Neural progenitor cell (in vitro differentiated cells): ENCODE data around the gene SFTPD. TPM values are rescaled to one million over a fixed set of nuclear protein-coding genes. Genes with fewer than 3 reads are reported as not detected.
"Not testable (repeated sequence)": the region's sequence is repeated elsewhere in the genome, so short reads cannot be mapped to it uniquely, and the experiment has no call there.

Source experiments
- DNase-seq: peaks from one replicate; pipeline ENCODE4 v3.0.0-alpha.2; 2016; ENCODE audit warnings: low spot score
- H2AFZ ChIP-seq: fragments of 200-600 bp; sonication (generic); replicated peaks from 2 replicates; pipeline ENCODE4 v1.6.1; 2016; ENCODE audit warnings: antibody characterized with exemption
- H3F3A ChIP-seq: fragments of 200-600 bp; sonication (generic); 2 replicates; pipeline ENCODE4 v1.6.1; 2016; ENCODE audit warnings: antibody characterized with exemption, low read depth
- H3K27ac ChIP-seq: fragments of 200-600 bp; sonication (generic); 2 replicates; pipeline ENCODE4 v1.5.1; 2016; ENCODE audit warnings: mild to moderate bottlenecking
- H3K27me3 ChIP-seq: fragments of 200-600 bp; sonication (generic); 2 replicates; pipeline ENCODE4 v1.6.1; 2016; ENCODE audit warnings: mild to moderate bottlenecking, moderate library complexity
- H3K36me3 ChIP-seq: fragments of 200-600 bp; sonication (generic); 2 replicates; pipeline ENCODE4 v1.5.1; 2016
- H3K4me1 ChIP-seq: fragments of 200-600 bp; sonication (generic); 2 replicates; pipeline ENCODE4 v1.6.1; 2016; ENCODE audit warnings: mixed run types
- H3K4me2 ChIP-seq: fragments of 200-600 bp; sonication (generic); 2 replicates; pipeline ENCODE4 v1.6.1; 2016
- H3K4me3 ChIP-seq: fragments of 200-600 bp; sonication (generic); 2 replicates; pipeline ENCODE4 v1.5.1; 2016
- H3K79me2 ChIP-seq: fragments of 200-600 bp; sonication (generic); 2 replicates; pipeline ENCODE4 v1.6.1; 2016; ENCODE audit warnings: low read depth
- H3K9ac ChIP-seq: fragments of 200-600 bp; sonication (generic); 2 replicates; pipeline ENCODE4 v1.6.1; 2016
- H3K9me3 ChIP-seq: fragments of 200-600 bp; sonication (generic); 2 replicates; pipeline ENCODE4 v1.5.1; 2016; ENCODE audit warnings: low read depth
- H4K20me1 ChIP-seq: fragments of 200-600 bp; sonication (generic); 2 replicates; pipeline ENCODE4 v1.6.1; 2016; ENCODE audit warnings: low read depth
- H3K27ac Mint-ChIP-seq: 3 replicates; pipeline ENCODE4 v1.8.0; 2021; ENCODE audit warnings: mixed read lengths
- H3K27me3 Mint-ChIP-seq: 2 replicates; pipeline ENCODE4 v1.8.0; 2022; ENCODE audit warnings: low read depth, mild to moderate bottlenecking, inconsistent platforms, moderate library complexity, mixed read lengths; ENCODE audit not compliant: insufficient read depth
- H3K36me3 Mint-ChIP-seq: 3 replicates; pipeline ENCODE4 v1.8.0; 2021; ENCODE audit warnings: mixed read lengths
- H3K4me1 Mint-ChIP-seq: 3 replicates; pipeline ENCODE4 v1.8.0; 2021; ENCODE audit warnings: mixed read lengths
- H3K4me3 Mint-ChIP-seq: 3 replicates; pipeline ENCODE4 v1.8.0; 2021; ENCODE audit warnings: mild to moderate bottlenecking, moderate library complexity, mixed read lengths
- H3K9me3 Mint-ChIP-seq: 3 replicates; pipeline ENCODE4 v1.8.0; 2020; ENCODE audit warnings: mixed read lengths
- EZH2 ChIP-seq: fragments of 200-600 bp; sonication (generic); IDR thresholded peaks from 2 replicates; pipeline ENCODE4 v1.6.1; 2017; ENCODE audit warnings: antibody characterized with exemption, mild to moderate bottlenecking, moderate library complexity
- EZH2phosphoT487 ChIP-seq: fragments of 200-600 bp; sonication (generic); IDR thresholded peaks from 2 replicates; pipeline ENCODE4 v1.6.1; 2017; ENCODE audit warnings: antibody characterized with exemption
- total RNA-seq: library from RNA; depleted of rRNA; stranded (reverse); fragments of >200 nt; gene quantifications from 2 replicates; pipeline ENCODE4 v1.2.3, GENCODE V29; 2015; ENCODE audit warnings: low replicate concordance
- TF ChIP-seq, protein P1 (sequence below): fragments of 200-600 bp; sonication (generic); IDR thresholded peaks from 2 replicates; pipeline ENCODE4 v1.5.1; 2017; ENCODE audit warnings: antibody characterized with exemption, mild to moderate bottlenecking

Gene SFTPD
- total RNA-seq, result 0.09 TPM in 1 of 2 replicates, not detected in the other

DNA sequence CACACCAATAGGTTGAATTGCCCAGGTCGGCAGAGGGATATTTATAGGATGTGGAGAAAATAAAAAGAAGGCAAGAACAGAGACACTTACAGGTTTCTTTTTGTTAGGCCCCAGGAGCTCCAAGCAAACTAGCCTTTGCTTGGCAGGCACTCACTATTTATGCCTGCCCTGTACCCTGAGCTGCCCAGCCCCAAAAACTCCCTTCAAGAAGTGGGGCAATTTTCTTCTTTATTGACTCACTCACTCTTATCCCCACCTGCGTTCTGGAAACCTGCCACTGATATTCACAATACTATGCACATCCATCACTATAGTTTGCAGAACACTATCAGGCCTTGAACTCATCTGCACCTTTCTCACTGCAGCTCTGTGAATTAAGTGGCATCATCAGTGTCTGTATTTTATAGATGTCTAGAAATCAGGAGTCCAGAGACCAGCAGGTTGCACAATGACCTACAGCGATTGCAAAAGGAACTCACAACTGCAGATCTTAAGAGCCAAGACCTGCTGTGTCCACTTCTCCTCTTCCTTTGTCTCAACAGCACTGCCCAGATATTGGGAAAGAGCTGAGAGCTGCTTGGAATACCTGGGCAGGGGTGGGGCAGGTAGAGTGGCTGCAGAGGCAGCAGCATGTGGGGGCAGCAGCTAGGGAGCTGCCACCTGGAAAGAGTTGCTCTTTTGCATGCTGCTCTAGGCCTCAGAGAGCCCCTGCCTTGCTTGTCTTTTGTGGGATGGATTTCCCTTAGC lies at the start of gene SFTPD:
TSS of gene SFTPD (minus strand) at position 130 of the 747 bp plus-strand sequence. CDS start 2,446 bp downstream, outside the sequence.
- H3K4me3 Mint-ChIP-seq, result no peak within 1 kb of the TSS
- Histone ChIP-seq H3K4me3 (no peak within 1 kb of the TSS), H3F3A (no peaks in the 10 kb centered on the region), H3K9ac (no peak within 1 kb of the TSS), H4K20me1 (no peaks in the 10 kb centered on the region), H3K4me2 (no peak within 1 kb of the TSS), H3K9me3 (peaks cover 9% of the 10 kb centered on the region), H3K27ac (no peak within 1 kb of the TSS), H3K36me3 (no peaks in the 10 kb centered on the region), H3K27me3 (no peaks in the 10 kb centered on the region), H3K79me2 (no peaks in the 10 kb centered on the region), H2AFZ (no peak within 1 kb of the TSS), H3K4me1 (no peaks in the 10 kb centered on the region)
- H3K4me1 Mint-ChIP-seq, result no peaks in the 10 kb centered on the region
- no peak within 1 kb of the TSS for H3K27ac Mint-ChIP-seq
- TF ChIP-seq, protein P1, sequence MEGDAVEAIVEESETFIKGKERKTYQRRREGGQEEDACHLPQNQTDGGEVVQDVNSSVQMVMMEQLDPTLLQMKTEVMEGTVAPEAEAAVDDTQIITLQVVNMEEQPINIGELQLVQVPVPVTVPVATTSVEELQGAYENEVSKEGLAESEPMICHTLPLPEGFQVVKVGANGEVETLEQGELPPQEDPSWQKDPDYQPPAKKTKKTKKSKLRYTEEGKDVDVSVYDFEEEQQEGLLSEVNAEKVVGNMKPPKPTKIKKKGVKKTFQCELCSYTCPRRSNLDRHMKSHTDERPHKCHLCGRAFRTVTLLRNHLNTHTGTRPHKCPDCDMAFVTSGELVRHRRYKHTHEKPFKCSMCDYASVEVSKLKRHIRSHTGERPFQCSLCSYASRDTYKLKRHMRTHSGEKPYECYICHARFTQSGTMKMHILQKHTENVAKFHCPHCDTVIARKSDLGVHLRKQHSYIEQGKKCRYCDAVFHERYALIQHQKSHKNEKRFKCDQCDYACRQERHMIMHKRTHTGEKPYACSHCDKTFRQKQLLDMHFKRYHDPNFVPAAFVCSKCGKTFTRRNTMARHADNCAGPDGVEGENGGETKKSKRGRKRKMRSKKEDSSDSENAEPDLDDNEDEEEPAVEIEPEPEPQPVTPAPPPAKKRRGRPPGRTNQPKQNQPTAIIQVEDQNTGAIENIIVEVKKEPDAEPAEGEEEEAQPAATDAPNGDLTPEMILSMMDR, result no peak
- TF ChIP-seq EZH2 (no peak), EZH2phosphoT487 (no peak)
- H3K36me3 Mint-ChIP-seq, result no peaks in the 10 kb centered on the region
- H3K27me3 Mint-ChIP-seq, result peaks cover 9% of the 10 kb centered on the region
- H3K9me3 Mint-ChIP-seq, result peaks cover 21% of the 10 kb centered on the region
- no peak for DNase-seq

DNA sequence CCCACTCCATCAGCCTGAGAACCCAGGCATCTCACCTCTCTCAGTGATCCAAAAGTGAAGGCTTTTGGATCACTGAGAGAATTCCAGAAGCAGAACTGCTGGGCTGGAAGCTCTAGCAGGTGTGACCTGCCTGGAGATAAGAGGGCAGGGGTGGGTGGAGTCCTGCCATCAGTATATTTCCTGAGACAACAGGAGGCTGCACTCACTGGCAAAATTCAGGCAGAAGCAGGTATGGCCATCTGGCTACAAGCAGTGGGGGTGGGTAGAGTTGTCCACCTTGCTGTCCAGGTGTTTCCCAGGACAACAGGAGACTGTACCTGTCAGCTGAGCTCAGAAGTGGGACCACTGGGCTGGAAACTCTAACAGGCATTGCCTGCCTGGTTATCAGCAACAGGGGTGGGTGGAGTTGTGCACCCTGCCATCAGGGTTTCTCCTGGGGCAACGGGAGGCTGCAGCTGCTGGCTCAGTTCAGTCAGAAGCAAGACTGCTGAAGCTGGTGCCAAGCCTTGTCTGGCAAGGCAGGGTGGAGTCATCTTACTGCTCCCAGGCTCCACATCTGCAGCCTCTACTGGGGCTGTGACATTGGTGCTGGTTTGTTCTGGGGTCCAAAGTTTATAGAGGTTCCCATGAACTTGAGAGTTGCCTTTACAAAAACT lies 47.2 kb upstream of the SFTPD start:
- H3K9ac ChIP-seq, result no peak overlapping the region
- no peaks in the 10 kb centered on the region for H3K79me2 ChIP-seq
- H3K9me3 Mint-ChIP-seq, result peaks cover 2% of the 10 kb centered on the region

DNA sequence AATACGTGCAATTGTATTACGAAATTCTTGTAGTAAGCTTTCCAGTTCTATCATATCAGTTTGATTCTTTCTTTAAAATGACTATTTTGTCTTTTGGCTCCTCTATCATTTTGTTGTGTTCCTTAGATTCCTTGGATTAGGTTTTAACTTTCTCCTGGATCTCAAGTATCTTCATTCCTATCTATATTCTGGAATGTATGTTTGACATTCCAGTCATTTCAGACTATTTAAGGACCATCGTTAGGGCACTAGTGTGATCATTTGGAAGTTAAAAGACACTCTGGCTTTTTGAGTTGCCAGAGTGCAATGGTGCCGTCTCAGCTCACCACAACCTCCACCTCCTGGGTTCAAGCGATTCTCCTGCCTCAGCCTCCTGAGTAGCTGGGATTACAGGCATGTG lies 45.7 kb upstream of the SFTPD start:
- no peak overlapping the region for H2AFZ ChIP-seq
- no peaks in the 10 kb centered on the region for H3K4me1 Mint-ChIP-seq
- no peak overlapping the region for H3K4me2 ChIP-seq
- no peaks in the 10 kb centered on the region for H3K36me3 ChIP-seq
- no peaks in the 10 kb centered on the region for H3K4me1 ChIP-seq
- no peaks in the 10 kb centered on the region for H3K79me2 ChIP-seq
- no peaks in the 10 kb centered on the region for H4K20me1 ChIP-seq
- H3K4me3 ChIP-seq, result no peak overlapping the region
- H3K27ac Mint-ChIP-seq, result no peak overlapping the region
- H3K9ac ChIP-seq, result no peak overlapping the region
- H3K27me3 Mint-ChIP-seq, result peaks cover 9% of the 10 kb centered on the region
- H3K4me3 Mint-ChIP-seq, result no peak overlapping the region
- DNase-seq, result no peak
- peaks cover 14% of the 10 kb centered on the region for H3K9me3 Mint-ChIP-seq
- no peaks in the 10 kb centered on the region for H3K9me3 ChIP-seq
- TF ChIP-seq, protein P1, result no peak
- TF ChIP-seq EZH2phosphoT487, result no peak
- no peak for TF ChIP-seq EZH2
- H3K36me3 Mint-ChIP-seq, result no peaks in the 10 kb centered on the region
- H3K27me3 ChIP-seq, result no peaks in the 10 kb centered on the region
- no peak overlapping the region for H3K27ac ChIP-seq
- H3F3A ChIP-seq, result no peaks in the 10 kb centered on the region

More for the DNA sequence above, 47.2 kb upstream of the SFTPD start:
- H2AFZ ChIP-seq, result no peak overlapping the region
- TF ChIP-seq EZH2, result no peak
- no peak for TF ChIP-seq EZH2phosphoT487
- TF ChIP-seq, protein P1, result no peak
- H4K20me1 ChIP-seq, result no peaks in the 10 kb centered on the region
- H3K9me3 ChIP-seq, result no peaks in the 10 kb centered on the region
- no peaks in the 10 kb centered on the region for H3K27me3 ChIP-seq
- Mint-ChIP-seq H3K4me3 (no peak overlapping the region), H3K27ac (no peak overlapping the region), H3K4me1 (no peaks in the 10 kb centered on the region), H3K27me3 (peaks cover 9% of the 10 kb centered on the region), H3K36me3 (no peaks in the 10 kb centered on the region)
- no peaks in the 10 kb centered on the region for H3K4me1 ChIP-seq
- DNase-seq, result no peak
- no peak overlapping the region for H3K4me3 ChIP-seq
- H3K27ac ChIP-seq, result no peak overlapping the region
- no peaks in the 10 kb centered on the region for H3K36me3 ChIP-seq
- no peak overlapping the region for H3K4me2 ChIP-seq
- H3F3A ChIP-seq, result no peaks in the 10 kb centered on the region

DNA sequence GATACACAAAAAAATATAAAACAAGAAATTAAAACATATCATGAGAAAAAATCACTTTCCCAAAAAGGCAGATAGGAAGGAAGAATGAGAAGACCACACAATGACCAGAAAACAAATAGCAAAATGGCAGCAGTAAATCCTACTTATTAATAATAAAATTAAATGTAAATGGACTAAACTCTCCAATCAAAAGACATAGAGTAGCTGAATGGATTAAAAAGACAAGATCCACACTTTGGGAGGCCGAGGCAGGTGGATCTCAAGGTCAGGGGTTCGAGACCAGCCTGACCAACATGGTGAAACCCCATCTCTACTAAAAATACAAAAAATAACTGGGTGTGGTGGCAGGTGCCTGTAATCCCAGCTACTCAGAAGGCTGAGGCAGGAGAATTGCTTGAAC lies 39.3 kb upstream of the SFTPD start:
- H3K27me3 ChIP-seq, result peaks cover 29% of the 10 kb centered on the region
- H3K9me3 ChIP-seq, H3K4me3 Mint-ChIP-seq, H3K36me3 Mint-ChIP-seq, H3K4me2 ChIP-seq, H4K20me1 ChIP-seq, DNase-seq, H3K79me2 ChIP-seq, H3K27ac Mint-ChIP-seq, H3K27ac ChIP-seq, H3K9ac ChIP-seq, H3K4me1 ChIP-seq, H3K4me1 Mint-ChIP-seq, H2AFZ ChIP-seq, H3F3A ChIP-seq, H3K4me3 ChIP-seq, H3K36me3 ChIP-seq: not testable (repeated sequence)
- Mint-ChIP-seq H3K27me3 (peaks cover 14% of the 10 kb centered on the region), H3K9me3 (peaks cover 18% of the 10 kb centered on the region)

DNA sequence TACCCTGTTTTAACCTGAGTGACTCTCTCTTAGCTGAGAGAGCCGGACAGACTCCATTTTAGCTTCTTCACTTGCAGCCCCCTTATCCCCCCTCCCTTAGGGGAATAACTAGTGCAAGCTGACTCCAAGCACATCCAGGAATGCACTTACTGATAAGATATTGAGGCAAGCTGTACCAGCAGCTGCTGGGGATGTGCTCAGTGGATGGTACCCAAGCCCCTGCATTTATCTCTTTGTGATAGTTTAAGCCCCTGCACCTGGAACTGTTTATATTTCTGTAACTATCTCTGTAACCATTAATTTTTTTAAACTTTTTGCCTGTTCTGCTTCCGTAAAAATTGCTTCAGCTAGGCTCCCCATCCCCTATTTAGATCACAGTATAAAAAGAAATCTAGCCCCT lies 37.8 kb upstream of the SFTPD start:
- Mint-ChIP-seq H3K9me3 (peaks cover 15% of the 10 kb centered on the region), H3K27me3 (peaks cover 18% of the 10 kb centered on the region)
- not testable (repeated sequence) for H3K4me1 ChIP-seq, H3K79me2 ChIP-seq, H3K9ac ChIP-seq, H3K4me1 Mint-ChIP-seq, H3K4me3 Mint-ChIP-seq, H3K4me3 ChIP-seq, H3K27ac ChIP-seq, H4K20me1 ChIP-seq, H3K4me2 ChIP-seq, H3K36me3 Mint-ChIP-seq, H3F3A ChIP-seq, H2AFZ ChIP-seq, DNase-seq, H3K9me3 ChIP-seq, H3K36me3 ChIP-seq, H3K27ac Mint-ChIP-seq
- peaks cover 44% of the 10 kb centered on the region for H3K27me3 ChIP-seq
